ENCODE measurements around the gene ARMC7.

ARMC7 gene

GRCh38 chr17:75078284-75079022 lies 31.3 kb upstream of the ARMC7 start:
- DNase-seq = no peak

GRCh38 chr17:75079023-75079373 lies 30.8 kb upstream of the ARMC7 start:
- no peak for DNase-seq

- DNase-seq = no peak
Observed at GRCh38 chr17:75081611-75082540, 27.9 kb upstream of the ARMC7 start.

- no peak for DNase-seq
Observed at GRCh38 chr17:75082683-75083082, 27.1 kb upstream of the ARMC7 start.

GRCh38 chr17:75084039-75084660 lies 25.6 kb upstream of the ARMC7 start:
- no peak for DNase-seq

GRCh38 chr17:75086496-75087181 lies 23.1 kb upstream of the ARMC7 start:
- no peak for DNase-seq

- DNase-seq = no peak
Observed at GRCh38 chr17:75087182-75087557, 22.6 kb upstream of the ARMC7 start.

- DNase-seq = peak; percentile 54
Observed at GRCh38 chr17:75087558-75088453, 22.0 kb upstream of the ARMC7 start, which contains the start of gene SLC16A5. TSS of gene SLC16A5 (plus strand) at chr17:75087954. CDS start at chr17:75093637, 5,683 bp downstream.

GRCh38 chr17:75088465-75089417 lies 21.0 kb upstream of the ARMC7 start:
- DNase-seq = no peak

- no peak for DNase-seq
Observed at GRCh38 chr17:75090871-75091854, 18.6 kb upstream of the ARMC7 start.

- no peak for DNase-seq
Observed at GRCh38 chr17:75091855-75092327, 17.9 kb upstream of the ARMC7 start.

- no peak for DNase-seq
Observed at GRCh38 chr17:75093548-75094158, 16.1 kb upstream of the ARMC7 start.

GRCh38 chr17:75094871-75095399 lies 14.8 kb upstream of the ARMC7 start:
- no peak for DNase-seq

- DNase-seq = no peak
Observed at GRCh38 chr17:75096082-75096625, 13.6 kb upstream of the ARMC7 start.

- no peak for DNase-seq
Observed at GRCh38 chr17:75097865-75098264, 11.9 kb upstream of the ARMC7 start.

GRCh38 chr17:75098861-75099260 lies 10.9 kb upstream of the ARMC7 start:
- DNase-seq = no peak

GRCh38 chr17:75099881-75100595 lies 9.7 kb upstream of the ARMC7 start:
- no peak for DNase-seq
